HG03457 (cell line): ENCODE results near the gene HLA-DMA.

Source experiments
- ATAC-seq: cut with Tn5 transposase; IDR thresholded peaks from one replicate; pipeline ENCODE4 v1.9.1; 2021; ENCODE audit warnings: moderate number of reproducible peaks; ENCODE audit not compliant: unreplicated experiment

The HLA-DMA gene

DNA sequence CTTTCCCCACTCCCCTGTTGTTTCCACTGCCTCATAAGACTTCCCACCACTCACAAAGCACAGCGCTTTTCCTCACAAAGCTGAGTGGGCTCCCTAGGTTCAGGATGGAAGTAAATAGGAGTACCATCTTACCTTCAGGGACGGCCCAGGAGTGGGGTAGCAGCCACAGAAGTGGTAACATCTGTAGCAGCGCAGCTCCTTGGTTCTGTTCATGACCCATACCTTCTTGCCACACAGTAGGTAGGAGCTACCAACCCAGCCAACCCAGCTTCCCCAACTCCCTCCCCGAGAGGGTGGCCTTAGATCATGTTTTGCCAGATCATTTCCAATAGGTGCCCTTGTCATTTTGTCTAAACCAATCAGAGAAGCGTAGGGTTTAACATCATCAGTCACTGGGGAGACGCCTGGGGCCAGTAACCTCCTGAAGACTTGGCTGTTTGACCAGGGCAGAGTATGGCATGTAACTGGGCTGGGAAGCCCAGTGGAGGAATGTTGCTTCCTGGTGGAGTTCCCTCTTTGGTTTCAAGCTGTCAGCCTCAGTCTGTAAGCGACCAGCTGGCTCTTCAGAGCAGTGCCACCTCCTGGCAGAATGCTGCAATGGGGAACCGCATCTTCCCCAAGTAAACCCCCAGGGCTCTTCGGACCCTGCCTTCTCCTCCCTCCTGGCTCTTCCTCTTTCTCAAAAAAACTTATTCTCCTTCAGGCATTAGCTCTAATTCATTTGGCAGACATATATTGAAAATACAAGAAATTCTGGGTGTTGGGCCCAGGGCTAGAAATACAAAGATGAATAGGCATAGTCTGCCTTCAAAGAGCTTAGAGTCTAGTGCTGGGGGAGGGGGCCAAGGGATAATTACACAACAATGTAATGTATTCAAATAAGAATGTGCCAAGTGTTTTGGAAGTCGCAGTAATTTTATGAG lies at the start of gene HLA-DMA:
TSS of gene HLA-DMA (minus strand) at position 281 of the 923 bp plus-strand sequence. CDS start at position 220, 61 bp downstream.
- ATAC-seq = peak; percentile 82

DNA sequence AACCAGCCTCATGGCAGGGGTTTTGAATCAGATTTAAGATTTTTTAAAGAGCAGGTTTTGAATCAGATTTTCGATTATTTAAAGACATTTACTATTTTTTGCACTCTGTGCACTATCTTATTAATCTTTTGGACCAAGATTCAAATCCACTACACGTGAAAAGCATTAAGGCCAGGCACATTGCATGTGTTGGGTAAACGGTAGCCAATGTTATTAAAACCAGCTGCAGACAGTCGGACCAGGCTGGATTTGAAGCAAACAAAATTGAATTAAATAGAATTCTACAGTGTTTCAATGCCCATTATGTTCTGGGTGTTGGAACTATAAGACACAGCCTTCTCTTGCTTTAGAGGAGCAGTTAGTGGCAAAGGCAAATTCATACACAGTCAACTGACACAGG lies 48.8 kb upstream of the HLA-DMA start:
- ATAC-seq = no peak

DNA sequence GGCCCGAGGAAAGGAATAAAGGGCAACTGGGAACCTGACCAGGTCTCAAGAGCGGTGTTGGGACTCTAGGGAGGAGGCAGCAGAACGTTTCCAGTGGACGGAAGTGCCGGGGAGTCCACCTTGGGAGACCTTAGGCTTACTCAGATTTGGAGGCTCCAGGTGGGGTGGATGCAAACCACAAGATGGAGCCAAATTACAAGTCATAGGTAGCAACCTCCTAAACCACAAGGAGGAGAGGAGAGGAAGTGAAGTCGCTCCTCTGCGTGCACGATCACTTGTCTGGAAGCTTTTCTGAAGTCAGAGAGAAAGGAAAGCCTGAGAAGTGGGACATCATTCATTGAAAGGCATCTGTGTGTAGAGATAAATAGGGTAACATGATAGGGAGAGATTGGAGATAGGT lies 47.2 kb upstream of the HLA-DMA start:
- no peak for ATAC-seq

DNA sequence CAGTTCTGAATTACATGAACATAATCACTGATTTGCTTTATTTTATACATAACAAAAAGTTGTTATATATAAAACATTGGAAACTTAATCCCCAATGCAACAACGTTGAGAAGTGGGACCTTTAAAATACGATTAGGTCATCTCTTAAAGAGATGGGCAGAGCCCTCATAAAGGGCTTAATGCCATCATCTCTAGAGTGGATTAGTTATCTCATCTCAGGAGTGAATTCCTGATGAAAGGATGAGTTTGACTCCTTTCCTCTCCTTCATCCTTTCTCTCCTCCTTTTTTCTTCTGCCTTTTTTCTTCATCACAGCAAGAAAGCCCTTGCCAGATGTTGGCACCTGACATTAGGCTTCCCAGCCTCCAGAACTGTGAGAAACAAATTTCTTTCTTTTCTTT lies 42.6 kb upstream of the HLA-DMA start:
- ATAC-seq = no peak

DNA sequence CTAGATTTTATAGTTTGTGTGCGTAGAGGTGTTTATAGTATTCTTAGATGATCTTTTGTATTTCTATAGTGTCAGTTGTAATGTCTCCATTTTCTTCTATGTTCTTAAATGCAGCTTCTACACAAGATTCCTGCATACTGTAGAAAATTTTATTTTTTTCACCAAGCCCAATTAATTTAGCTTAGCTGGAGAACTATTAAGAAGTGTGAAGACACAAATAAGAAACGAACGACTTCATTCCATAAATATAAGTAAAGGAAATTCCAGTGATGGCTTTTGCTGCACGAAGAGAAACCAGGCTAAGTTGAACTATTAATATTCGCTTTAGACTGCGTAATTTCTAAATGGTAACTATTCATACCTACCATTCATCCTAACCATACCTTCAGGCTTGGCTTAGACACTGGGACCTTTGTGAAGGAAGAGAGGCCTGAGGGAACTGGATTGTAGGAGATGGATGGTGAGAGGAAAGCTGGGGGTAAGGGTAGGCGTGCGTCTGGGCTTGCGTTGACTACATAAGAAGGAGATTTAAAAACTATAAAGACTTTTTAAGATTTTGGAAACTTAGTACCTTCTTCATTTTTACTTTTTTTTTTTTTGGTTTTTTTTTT lies 40.6 kb upstream of the HLA-DMA start:
- no peak for ATAC-seq

DNA sequence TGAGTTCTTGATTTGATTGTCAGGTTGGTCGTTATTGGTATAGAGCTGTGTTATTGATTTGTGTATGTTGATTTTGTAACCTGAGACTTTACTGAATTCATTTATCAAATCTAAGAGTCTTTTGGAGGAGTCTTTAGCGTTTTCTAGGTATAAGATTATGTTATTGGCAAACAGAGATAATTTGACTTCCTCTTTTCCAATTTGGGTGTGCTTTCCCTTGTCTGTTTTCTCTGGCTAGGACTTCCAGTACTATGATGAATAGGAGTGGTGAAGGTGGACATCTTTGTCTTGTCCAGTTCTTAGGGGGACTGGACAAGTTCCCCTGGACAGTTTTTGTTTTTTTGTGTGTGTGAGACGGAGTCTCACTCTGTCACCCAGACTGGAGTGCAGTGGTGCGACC lies 39.1 kb upstream of the HLA-DMA start:
- ATAC-seq = no peak

DNA sequence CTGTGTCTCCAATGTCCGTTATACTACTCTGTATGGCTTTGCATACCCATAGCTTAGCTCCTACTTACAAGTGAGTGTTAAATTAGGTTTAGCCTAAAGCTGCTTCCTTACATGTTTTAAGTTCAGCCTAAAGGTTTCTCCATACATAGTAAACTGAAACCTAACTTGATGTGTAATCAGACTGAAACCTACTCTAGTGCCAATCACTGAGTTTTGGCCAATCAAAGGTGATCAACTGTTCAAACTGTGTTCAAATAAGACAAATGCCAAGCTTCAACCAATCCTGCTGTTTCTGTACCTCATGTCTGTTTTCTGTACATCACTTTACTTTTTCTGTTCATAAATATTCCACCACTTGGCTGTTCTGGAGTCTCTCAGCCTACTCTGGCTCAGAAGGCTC lies 36.5 kb upstream of the HLA-DMA start:
- ATAC-seq = no peak

DNA sequence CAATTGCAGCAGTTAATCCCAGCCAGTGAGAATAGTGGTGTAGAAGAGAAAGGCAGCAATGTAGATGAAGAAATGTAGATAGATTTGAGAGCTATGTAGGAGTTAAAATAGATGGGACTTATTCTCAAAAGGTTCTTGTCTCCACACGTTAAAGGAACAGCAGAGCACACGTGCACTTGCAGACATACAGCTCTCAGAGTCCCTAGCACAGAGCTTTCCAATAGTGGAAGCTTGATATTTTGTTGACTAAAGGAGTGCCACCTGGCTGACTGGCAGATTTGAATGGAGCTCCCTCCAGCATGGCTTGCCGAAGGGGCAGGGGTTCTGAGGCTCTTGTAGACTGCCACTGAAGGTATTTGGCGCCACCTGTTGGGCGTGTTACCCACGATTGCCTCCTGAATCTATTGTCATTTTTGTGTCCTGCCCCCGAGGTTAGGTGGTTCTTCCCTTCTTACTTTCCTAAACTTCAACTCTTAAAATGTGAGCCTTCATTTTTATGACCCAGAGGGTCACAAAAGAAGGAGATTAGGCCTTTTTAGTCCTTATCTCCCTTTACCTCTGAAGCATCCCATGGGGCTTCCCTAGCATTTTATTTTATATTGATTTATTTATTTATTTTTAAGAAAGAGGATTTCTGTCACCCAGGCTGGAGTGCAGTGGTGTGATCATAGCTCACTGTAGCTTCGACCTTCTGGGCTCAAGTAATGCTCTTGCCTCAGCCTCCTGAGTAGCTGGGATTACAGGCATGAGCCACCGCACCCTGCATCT lies 31.9 kb upstream of the HLA-DMA start:
- ATAC-seq = no peak

DNA sequence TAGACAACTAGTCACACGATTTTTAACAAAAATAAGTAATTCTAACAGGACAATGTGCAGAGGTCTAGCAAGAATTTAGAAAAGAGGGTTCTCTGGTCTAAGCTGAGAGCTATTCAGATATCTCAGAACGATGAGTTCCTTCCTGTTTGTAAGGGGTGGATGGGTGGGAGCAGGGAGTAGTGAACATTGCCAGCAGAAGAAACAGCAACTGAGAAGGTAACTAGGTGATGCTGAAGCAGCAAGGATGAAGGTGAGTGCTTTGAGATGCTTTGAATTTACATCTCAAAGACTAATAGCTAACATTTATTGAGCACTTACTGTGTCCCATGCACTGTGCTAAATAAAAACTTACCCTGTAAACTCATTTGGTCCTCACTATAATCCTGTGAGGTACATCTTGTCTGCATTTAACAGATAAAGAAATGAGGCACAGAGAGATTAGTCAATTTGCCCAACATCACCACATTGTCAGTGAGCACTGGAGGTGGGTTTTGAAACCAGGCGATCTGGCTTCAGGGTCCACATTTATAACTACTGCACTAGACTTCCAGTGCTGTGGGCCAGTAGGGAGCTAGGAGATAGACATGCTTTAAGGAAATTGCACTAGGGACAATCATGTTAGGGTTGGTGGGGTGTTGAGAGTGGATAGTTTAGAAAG lies 31.2 kb upstream of the HLA-DMA start:
- no peak for ATAC-seq

DNA sequence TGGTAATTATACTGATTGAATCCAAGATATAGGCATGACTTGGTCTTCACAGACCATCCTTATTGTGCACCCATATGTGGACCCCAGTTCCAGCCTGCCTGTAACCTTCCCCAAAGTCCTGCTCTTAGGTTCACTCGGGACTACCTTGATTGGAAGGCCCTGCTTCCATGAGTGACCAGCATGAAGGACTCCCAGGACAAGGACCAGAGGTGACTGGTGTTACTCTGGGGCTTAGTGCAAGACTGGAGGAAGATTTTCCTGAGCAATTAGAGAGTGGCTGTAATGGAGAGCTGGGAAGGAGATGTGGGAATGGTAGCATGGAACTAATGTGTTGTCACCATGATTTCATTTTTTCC lies 30.6 kb upstream of the HLA-DMA start:
- no peak for ATAC-seq

DNA sequence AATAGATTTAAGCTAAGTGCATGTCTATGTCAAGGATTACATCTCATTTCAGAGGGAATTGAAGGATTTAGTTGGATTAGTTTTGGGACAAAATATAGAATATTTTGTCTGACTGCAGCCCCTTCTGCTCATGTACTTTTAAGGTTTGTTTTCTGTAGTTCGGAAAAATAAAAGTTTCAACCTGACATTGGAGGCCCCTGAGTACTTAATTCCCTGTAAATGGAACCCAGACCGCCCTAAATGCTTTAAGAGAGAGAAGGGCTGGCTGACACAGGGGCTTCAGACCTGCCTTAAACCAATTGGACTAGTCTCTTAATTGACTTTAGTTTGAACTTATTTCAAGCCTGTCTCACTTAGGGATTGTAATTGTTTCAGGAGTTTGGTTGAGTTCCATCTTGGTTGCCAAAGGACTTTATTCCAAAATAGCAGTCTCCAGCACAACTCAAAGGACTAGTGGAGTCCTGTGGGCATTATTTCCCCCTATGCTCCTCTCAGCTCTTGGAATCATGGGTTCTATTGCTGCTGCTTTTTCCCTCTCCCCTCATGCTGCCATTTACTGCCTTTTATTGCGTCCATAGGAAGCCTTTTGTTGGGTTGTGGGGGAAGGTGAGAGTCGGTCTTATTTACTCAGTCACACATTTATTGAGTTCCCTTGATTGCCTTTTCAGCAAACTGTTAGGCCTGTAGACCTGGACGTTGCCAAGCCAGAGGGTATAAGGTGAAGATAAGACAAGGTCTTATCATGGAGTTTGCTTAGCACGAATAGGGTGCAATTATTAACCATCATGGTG lies 30.0 kb upstream of the HLA-DMA start:
- ATAC-seq = no peak

DNA sequence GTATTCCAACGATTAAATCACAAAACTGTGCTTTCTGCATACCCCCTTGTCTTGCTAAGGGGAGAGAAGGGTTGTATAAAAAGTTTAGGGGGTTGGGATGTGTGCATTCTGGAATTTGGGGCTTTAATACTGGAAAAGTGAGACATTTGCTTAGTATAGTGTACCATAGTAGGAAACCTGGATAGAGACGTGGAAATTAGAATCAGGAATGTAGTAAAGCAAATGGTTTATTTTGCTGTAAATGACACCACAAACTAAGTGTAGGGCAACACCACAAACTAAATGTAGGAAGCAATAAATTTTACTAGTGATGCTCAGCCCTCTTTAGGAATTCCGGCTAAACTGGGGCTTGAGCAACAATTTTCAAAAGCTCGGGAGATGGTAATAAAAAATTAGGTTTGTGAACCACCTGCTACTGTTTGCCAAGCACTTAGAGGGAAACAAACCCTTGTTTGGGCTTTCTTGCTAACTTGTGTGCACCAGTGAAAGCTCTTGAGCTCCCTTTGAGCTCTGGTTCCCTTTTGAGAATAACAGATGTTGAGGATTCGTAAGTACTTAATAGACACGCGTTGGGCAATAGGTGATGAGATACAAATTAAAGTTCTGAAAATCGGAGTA lies 29.3 kb upstream of the HLA-DMA start:
- no peak for ATAC-seq

DNA sequence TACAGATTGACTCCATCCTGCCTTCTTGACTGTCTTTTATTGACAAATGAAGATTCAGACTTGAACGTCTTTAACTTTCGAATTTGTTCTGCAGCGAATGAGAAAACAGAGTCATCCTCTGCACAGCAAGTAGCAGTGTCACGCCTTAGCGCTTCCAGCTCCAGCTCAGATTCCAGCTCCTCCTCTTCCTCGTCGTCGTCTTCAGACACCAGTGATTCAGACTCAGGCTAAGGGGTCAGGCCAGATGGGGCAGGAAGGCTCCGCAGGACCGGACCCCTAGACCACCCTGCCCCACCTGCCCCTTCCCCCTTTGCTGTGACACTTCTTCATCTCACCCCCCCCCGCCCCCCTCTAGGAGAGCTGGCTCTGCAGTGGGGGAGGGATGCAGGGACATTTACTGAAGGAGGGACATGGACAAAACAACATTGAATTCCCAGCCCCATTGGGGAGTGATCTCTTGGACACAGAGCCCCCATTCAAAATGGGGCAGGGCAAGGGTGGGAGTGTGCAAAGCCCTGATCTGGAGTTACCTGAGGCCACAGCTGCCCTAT lies 27.7 kb upstream of the HLA-DMA start:
- ATAC-seq = no peak

DNA sequence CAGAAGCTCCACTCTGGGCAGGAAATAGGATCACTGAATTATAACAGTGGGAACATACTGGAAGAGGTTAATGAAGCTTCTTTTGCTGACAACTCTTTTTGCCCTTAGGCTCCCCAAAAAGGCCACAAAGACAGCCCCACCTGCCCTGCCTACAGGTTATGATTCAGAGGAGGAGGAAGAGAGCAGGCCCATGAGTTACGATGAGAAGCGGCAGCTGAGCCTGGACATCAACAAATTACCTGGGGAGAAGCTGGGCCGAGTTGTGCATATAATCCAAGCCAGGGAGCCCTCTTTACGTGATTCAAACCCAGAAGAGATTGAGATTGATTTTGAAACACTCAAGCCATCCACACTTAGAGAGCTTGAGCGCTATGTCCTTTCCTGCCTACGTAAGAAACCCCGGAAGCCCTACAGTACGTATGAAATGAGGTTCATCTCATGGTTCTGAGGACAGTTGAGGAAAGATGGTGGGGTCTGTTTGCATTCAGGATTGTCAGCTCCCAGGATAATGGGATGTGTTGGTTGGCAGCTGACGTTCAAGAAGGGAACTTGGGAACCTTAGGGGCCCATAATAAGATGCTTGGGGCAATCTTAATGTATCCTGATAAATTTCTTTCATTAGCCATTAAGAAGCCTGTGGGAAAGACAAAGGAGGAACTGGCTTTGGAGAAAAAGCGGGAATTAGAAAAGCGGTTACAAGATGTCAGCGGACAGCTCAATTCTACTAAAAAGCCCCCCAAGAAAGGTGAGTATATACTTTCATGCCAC lies 27.0 kb upstream of the HLA-DMA start:
- no peak for ATAC-seq

DNA sequence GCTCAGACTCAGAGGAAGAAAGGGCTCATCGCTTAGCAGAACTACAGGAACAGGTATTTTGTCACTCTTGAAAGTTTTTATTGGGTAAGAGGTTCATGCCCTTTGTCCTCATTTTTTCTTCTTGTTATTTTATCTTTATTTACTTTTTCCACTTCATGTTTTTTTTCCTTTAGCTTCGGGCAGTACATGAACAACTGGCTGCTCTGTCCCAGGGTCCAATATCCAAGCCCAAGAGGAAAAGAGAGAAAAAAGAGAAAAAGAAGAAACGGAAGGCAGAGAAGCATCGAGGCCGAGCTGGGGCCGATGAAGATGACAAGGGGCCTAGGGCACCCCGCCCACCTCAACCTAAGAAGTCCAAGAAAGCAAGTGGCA lies 25.0 kb upstream of the HLA-DMA start:
- no peak for ATAC-seq

DNA sequence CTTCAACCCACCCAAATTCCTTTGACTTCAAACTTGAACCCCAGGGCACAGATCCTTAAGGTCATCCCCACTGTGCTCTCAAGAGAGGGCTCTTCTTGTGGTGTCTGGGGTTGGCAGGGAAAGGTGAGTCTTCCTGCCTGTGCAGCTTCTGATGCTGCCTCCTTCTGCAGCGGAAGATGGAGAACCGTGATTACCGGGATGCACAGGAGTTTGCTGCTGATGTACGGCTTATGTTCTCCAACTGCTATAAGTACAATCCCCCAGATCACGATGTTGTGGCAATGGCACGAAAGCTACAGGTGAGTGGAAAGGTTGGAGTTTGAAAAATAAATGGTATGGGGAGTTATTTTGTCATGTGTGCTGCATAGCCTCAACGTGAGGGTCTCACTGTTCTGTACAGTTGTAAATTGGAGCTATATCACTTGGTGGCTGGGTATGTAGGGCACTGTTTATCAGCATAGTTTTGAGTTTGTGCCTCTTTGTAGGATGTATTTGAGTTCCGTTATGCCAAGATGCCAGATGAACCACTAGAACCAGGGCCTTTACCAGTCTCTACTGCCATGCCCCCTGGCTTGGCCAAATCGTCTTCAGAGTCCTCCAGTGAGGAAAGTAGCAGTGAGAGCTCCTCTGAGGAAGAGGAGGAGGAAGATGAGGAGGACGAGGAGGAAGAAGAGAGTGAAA lies 24.5 kb upstream of the HLA-DMA start:
- no peak for ATAC-seq

DNA sequence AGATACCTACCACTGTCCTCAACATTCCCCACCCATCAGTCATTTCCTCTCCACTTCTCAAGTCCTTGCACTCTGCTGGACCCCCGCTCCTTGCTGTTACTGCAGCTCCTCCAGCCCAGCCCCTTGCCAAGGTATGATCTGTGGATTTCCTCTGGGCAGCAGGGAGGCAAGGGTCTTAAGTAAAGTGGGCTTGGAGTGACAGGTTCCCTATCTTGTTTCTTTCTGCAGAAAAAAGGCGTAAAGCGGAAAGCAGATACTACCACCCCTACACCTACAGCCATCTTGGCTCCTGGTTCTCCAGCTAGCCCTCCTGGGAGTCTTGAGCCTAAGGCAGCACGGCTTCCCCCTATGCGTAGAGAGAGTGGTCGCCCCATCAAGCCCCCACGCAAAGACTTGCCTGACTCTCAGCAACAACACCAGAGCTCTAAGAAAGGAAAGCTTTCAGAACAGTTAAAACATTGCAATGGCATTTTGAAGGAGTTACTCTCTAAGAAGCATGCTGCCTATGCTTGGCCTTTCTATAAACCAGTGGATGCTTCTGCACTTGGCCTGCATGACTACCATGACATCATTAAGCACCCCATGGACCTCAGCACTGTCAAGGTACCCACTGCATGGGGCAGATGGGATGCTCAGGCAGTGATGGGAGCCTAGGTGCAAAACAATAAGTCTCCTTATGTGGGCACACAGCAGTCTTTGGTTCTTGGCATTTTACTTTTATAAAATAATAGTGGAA lies 23.6 kb upstream of the HLA-DMA start:
- ATAC-seq = no peak

DNA sequence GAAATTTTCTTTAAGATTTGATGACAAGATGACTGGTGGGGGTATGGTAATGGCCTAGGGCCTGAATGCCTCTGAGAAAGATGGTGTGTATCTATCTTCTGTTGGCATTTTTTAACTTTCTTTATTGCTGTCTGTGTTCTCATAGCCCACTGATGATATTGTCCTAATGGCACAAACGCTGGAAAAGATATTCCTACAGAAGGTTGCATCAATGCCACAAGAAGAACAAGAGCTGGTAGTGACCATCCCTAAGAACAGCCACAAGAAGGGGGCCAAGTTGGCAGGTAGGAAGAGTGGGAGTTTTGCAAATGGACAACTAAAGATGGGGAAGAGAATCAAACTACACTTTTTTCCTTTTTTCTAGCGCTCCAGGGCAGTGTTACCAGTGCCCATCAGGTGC lies 23.0 kb upstream of the HLA-DMA start:
- no peak for ATAC-seq
